GM19240 (cell line): Measurements from ENCODE around the gene FBLIM1.
"Not testable (repeated sequence)": the region's sequence is repeated elsewhere in the genome, so short reads cannot be mapped to it uniquely, and the experiment has no call there.

Experiments used
- DNase-seq: peaks from one replicate; pipeline ENCODE4 v3.0.0; 2011; ENCODE audit warnings: low spot score; ENCODE audit not compliant: insufficient read length

Gene FBLIM1

DNA sequence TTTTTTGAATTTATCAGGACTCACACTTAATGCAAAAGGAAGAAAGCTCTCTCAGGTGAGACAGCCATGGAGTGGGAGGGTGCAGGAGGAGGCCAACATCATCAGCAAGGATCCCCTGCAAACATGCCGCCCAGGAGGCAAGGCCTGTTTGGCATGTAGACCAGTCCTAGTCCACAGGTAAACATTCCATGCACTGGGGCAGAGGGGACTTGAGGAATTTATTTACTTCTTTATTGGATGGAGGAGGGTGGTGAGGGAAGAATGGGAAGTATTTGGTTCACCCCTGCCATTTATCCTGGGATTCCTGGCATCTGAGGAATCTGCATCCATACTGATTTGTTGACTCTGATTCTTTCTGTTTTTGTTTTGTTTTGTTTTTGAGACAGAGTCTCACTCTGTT is 50.4 kb downstream of the FBLIM1 start:
- DNase-seq = no peak

DNA sequence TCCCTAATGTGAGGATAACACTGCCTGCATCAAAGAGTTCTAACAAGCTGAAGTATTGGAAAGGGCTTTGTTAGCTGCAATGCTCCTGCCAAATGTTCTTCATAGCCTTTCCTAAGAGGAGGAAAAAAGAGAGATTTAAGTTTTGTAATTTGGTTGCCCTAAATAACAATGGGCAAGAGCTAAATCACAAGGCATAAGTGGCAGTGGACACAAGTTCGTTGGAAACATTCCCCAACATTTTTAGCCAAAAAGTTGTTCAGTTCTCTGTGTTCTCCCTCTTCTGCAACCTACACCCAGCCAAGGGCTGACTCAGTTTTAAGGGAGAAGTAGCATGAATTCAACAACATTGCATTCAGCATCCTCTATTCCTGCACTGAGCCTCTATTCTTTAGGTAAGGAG is 51.5 kb downstream of the FBLIM1 start:
- DNase-seq = no peak

DNA sequence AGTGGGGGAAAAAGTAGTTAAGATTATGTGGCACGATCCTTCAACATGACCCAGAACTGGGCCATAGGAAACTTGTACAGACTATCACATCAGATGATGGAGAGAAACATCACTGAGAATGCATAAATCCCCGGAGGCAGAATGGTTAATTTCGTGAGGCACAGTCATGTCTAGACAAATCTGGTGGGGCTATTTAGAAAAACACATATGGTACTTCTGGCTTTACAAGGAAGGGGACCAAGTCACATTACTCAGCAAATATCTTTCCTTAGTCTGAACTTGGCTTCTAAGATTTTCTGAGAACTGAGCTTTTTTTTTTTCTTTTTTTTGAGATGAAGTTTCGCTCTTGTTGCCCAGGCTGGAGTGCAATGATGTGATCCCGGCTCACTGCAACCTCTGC is 58.1 kb downstream of the FBLIM1 start:
- no peak for DNase-seq

DNA sequence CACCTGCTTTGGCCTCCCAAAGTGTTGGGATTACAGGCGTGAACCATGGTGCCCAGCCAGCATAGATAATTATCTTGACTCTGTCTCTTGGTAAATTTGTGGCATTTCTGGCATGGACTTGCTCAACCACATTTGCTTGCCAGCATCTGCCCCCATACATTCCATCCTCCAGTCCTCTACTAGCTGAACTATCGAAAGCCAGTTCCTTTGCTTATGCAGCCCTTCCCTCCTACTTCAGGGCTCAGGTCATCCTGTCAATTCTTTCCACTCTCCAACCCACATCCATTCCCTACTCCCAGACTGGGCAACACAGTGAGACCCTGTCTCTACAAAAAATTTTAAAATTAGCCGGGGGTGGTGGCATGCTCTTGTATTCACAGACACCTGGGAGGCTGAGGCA is 61.9 kb downstream of the FBLIM1 start:
- DNase-seq = no peak

DNA sequence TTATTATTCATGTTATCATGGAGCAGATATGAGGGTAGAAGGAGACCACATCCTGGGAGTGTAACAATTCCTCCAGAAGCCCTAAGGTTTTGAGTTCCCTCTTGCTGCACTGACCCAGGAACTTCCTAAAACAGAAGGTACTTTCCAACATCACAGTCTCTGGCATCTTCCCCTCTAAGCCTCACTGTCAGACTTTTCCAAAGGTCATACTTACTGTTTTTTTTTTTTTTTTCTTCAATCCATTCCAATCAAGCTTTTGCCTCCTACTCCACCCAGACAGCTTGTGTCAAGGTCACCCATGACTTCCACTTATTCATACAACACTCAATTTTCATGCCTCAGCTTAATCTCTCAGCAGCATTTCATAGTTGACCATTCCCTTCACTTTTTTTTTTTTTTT is 67.2 kb downstream of the FBLIM1 start:
- no peak for DNase-seq

DNA sequence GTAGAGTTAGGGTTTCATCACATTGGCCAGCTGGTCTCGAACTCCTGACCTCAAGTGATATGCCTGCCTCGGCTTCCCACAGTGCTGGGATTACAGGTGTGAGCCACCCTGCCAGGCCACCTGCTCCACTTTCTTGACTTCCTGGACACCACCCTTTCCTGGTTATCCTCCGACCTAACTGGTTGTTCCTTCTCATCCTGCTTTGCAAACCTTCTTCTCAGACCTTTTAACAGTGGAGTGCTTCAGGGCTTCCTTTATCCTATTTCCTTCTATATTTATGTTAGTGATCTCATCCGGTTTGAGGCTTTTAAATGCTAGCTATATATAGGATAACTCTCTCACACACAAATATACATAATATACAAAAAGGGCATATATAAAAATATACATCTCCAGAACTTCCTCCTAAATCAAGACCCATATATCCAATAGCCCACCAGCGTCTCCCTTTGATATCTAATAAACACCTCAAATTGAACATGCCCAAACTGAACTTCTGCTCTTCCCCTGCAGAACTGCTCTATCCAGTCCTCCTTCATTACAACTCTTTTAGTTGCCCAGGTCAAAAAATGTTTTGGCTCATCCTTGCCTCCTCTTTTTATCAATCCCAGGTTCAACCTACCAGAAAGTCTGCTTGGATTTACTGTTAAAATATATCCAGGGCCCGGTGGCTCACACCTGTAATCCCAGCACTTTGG is 68.4 kb downstream of the FBLIM1 start:
- no peak for DNase-seq

DNA sequence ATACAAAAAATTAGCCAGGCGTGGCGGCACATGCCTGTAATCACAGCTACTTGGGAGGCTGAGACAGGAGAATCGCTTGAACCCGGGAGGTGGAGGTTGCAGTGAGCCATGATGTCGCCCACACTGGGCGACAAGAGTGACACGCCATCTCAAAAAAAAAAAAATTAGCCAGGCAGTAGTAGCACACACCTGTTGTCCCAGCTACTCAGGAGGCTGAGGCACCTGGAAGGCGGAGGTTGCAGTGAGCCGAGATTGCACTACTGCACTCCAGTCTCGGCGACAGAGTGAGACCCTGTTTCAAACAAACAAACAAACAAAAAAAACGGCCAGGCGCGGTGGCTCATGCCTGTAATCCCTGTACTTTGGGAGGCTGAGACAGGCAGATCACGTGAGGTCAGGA is 69.0 kb downstream of the FBLIM1 start:
- DNase-seq = not testable (repeated sequence)

- not testable (repeated sequence) for DNase-seq
Observed at GRCh38 chr1:15828931-15829330, 70.3 kb downstream of the FBLIM1 start.

DNA sequence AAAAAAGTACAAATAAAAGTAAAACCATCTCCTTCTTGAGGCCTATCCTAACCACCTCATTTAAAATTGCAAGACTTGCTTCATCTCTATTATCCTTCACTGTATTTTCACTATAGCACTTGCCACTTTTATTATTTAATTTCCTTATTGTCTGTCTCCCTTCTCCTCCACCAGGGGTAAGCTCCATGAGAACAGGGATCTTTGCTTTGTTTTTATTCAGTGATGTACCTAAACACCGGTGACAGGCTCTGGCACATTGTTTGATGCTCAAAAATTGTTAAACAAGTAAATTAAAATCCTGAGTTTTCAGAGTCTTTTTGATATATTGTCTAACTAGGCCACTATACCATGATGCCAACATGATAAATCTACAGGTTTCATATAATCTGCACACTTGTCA is 71.7 kb downstream of the FBLIM1 start:
- DNase-seq = no peak

DNA sequence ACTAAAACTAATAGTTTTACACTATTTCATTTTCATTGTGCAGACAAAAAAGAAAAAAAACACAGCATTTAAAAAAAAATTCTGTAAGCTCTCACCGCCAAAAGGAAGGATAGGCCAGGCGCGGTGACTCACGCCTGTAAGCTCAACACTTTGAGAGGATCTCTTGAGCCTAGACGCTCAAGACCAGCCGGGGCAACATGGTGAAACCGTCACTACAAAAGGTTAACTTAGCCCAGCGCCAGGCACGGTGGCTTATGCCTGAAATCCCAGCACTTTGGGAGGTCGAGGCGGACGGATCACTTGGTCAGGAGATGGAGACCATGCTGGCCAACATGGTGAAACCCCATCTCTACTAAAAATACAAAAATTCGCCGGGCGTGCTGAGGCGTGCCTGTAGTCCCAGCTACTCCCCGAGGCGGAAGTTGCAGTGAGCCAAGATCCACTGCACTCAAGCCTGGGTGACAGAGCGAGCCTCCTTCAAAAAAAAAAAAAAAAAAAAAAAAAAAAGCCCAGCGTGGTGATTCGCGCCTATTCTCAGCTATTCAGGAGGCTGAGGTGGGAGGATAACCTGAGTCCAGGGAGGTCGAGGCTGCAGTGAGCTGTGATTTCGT is 74.6 kb downstream of the FBLIM1 start:
- no peak for DNase-seq

- no peak for DNase-seq
Observed at GRCh38 chr1:15833842-15834405, 75.3 kb downstream of the FBLIM1 start.

GRCh38 chr1:15834406-15835204 is 76.0 kb downstream of the FBLIM1 start:
- DNase-seq = peak; percentile 43

DNA sequence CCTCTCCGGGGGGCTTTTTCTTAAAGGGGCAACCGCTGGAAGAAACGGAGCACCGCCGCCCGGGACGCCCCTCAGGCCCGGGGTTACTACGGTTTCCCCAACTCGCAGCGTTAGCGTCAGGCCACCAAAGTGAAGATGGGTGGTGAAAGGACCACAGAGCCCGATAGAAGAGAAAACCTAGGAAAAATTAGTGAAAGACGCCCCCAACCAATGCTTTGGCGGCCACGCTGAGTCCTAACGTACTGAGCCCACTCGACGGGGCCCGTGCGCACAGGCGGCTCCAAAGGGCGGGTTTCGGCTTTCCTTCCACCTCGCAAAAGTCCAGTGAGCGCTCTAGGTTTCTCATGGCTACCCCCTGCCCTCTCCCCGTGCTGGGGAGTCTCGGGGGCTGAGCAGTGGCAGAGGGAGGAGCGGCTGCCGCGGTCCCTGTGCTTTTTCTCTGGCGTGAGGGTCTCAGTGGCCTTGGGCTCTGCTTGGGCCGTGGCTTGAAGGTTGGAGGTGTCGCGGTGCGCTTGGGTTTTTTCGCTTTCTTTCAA is 76.7 kb downstream of the FBLIM1 start:
- no peak for DNase-seq

DNA sequence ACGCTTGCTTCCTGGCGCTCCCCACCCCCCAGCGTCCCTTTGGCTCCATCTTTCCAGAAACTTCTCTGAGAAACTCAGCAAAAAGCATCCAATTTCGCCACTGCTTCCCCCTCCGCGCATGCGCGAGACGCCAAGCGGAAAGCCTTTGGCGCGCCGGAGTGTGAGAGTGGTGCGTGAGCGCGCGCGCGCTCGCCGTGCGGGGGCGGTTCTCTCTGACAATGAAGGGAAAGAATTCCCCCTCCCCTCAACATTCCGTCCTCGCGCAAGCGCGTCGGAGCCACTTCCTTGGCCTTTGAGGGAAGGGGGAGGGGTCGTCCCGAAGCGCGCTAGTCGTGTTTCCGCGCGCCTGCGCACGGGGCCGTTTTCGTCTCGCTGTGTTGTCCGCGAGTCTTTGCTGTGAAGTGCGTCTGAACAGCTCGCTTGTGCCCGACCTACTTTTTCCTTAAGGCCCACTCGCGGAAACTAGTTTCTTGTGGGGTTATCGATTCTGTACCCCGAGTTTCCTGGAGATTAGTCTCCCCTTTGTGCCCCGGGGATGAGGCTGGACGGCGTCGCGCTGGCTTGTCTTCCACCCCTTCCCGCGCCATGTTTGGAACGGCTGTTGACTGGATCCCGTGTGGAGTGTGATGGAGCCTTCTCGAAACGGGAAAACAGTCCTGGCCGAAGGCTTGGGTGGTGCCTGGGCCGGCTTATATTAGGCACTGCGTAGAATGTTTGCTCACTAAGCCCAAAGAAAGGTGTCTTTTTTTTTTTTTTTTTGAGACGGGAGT is 77.3 kb downstream of the FBLIM1 start:
- DNase-seq = peak; percentile 51
